Inferior parietal cortex (tissue), 1 donor: ENCODE data around the gene MAU2.
"Not testable (repeated sequence)": the region's sequence is repeated elsewhere in the genome, so short reads cannot be mapped to it uniquely, and the experiment has no call there.

Experiments
- DNase-seq: peaks from one replicate; pipeline ENCODE4 v3.0.0-alpha.2; 2016; ENCODE audit errors: extremely low spot score

MAU2 gene

DNA sequence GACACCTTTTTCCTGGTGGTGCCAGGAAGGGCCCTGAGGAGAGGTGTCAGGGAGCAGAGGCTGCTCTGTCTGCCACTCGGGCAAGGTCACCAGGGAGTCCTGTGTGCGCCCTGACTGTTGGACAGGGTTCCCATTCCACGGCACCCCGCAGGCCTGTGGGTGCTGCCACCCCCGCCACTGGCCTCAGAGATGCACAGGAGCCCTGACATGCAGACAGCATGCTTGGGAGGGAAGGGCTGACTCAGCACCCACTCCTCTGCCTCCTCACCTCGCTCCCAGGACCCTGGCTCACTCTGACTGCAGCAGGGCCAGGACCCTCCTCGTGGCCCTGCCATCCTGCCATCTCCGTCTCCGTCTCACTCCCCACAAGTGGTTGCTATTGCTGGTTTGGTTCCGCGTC is 25.3 kb downstream of the MAU2 start:
- no peak for DNase-seq

DNA sequence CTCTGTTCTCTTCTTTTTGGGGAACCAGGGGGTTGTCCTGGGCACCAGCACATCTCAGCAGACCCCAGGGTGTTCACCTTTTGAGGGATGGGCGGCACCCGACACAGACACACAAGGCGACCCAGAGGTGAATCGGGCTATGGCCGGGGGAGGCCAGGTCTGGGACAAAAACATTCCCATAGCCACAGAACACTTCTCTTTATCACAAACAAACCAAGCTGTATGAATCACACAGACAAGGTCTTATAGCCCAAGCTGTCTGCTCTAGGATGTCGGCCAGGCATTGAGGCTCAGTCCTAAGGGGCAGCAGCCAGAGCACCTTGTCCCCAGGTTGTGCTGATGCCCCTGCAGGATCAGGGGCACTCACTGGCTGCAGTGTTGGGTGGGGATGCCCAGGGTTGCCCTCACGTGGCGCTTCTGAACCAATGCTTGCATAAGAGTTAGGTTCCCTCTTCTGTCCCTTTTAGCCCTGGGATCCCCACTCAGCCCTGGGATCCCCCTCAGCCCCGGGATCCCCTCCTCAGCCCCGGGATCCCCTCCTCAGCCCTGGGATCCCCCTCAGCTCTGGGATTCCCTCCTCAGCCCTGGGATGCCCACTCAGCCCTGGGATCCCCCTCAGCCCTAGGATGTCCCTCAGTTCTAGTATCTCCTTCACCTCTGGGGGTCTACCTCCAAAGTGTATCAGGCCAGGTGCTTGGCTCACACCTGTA is 26.9 kb downstream of the MAU2 start:
- DNase-seq: no peak

GRCh38 chr19:19348266-19348665 is 27.6 kb downstream of the MAU2 start:
- no peak for DNase-seq

- DNase-seq: no peak
Measured at GRCh38 chr19:19349365-19349764, 28.7 kb downstream of the MAU2 start.

DNA sequence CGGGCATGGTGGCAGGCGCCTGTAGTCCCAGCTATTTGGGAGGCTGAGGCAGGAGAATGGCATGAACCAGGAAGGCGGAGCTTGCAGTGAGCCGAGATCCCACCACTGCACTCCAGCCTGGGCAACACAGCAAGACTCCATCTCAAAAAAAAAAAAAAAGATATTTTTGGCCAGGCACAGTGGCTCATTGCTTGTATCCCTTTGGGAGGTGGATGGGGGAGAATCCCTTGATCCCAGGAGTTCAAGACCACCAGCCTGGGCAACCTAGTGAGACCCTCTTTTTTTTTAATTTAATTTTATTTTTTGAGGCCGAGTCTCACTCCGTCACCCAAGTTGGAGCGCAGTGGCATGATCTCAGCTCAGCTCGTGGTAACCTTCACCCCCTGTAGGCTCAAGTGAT is 30.1 kb downstream of the MAU2 start:
- DNase-seq: not testable (repeated sequence)

DNA sequence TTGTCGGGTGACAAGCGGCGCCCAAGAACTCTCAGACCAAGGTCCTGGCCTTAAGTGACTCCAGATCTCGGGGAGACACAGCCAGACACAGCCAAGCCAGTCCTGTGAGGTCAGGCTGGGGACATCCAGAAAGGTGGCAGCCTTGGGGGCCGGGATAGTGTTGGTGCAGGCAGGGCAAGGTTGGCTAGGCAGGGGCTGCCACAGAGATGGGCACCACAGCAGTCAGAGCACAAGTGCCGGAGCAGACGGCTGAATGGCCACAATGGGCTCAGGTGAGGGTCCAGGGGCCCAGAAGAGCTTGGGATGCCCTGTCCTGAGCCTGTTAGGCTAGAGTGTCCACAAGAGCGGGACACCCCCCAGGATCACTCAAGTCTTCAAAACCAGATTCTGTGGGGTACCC is 32.2 kb downstream of the MAU2 start:
- no peak for DNase-seq

DNA sequence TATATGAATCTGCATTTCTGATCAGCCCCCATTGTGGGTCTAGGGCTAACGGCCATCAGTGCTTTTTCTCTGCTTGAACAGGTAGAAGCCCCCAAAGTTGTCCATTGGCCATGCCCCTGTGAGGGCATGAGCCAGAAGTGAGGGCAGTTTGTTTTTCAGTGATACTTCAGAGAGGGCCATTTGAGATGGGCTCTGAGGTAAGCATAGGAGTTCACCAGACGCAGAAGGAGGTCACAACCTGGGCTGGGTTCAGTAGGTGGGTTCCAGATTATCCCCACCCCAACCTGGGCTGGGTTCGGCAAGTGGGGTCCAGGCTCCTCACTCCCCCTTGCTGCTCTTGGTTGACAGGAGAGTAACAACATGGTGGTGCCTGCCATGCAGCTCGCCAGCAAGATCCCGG is 33.4 kb downstream of the MAU2 start:
- no peak for DNase-seq

- DNase-seq: no peak
Measured at GRCh38 chr19:19354932-19355331, 34.3 kb downstream of the MAU2 start.

DNA sequence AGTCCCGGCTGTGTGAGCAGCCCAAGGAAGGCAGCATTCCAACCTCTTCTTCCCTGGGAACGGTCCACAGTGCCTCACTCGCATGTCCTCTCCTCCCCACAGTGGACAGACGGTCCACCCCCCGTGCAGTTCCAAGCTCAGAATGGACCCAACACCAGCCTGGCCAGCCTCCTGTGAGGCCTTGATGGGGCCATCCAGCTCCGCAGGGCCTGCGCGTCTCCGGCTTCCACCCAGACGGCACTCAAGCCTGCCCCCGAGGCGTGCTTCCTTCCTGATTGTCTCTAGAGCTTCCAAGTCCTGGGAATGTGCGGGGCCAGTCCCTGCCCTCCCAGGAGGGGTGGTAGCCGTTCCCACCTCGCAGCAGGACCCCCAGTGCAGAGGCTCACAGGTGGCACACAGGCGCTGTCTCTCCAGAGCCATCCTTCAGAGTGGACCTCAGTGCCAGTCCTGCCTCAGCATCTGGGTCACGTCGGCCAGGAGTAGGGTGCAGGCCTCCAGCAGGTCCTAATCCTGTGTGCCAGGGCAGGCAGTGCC is 35.0 kb downstream of the MAU2 start:
- no peak for DNase-seq

DNA sequence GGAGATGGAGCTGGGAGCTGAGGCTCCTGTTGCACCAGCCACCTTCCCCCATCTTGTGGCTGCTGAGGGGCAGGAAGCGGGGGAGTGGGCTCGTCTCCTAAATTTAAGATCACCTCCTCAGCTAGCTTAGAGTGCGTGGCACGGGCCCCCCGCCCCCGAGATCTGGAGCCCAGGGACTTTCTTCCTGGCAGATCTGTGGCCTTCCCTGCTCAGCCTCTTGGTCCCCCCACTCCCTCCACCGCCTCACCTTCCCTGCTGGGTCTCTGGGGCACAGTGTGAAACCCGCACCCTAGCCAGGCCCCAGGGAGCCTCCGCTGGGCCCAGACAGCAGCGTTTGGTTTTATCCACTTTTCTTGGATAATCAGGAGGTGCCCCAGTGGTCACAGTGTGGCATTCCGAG is 35.9 kb downstream of the MAU2 start:
- no peak for DNase-seq

DNA sequence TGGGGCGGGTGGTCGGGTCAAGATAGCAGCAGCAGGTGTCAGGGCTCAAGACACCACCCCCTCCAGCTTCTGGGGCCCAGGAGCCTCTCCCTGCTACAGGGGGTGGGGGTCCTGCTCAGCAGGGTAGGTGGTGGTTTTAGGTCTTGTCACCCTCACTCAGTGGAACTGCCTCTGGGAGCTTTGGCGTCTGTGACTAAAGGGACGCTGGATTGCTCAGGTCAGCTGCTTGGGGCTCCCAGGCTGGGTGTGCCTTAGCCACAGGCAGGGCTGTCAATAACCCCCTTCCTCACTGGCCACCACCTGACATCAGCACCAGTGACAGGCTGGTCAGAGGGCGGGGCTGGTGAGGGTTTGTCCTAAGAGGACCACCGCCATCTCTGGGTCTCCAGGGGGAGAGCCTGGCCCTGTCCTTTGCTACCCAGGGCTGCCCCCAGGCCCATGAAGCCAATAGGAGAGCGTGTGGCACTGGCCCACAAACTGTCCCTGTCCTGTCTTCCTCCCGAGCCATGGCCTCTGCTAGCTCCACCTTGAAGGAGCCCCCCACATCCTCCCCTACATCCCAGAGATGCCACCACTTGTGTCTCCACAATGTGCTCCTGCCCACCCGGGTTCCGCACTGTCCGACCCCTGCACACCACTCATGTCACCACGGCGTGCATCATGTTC is 36.4 kb downstream of the MAU2 start:
- no peak for DNase-seq

DNA sequence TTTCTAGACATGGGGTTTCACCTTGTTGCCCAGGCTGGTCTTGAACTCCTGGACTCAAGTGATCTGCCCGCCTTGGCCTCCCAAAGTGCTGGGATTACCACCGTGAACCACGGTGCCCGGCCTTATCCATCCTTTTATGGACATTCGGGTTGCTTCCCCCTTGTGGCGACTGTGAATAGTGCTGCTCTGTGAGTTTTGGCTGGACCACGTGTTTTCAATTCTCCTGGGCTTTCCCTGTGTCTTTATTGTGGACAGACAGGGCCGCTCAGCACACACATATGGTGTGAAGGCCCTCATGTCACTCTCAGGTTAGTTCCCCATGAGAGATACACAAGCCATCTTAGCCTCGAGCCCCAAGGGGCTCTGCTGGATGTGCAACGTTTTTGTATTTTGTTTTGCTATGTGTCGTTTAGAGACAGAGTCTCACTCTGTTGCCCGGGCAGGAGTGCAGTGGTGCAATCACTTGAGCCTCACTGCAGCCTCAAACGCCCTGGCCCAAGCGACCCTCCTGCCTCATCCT is 40.5 kb downstream of the MAU2 start:
- DNase-seq: peak; percentile 85

DNA sequence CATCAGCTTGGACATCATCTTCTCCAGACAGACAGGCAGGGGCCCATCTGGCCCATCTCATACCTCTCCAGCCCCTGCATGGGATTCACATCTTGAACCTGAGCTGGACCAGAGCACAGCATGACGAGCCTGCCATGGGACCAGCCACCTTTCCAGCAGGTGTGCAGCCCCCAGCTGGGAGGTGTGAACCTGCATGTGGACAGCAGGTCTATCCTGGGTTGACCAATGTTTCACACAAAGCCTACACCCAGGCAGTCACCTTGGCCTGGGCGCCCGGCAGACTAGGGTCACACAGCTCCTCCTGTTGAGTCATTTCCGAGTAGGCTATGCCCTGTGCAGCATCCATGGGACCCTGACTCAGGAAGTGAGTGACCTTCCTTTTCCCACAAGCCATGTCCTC is 41.4 kb downstream of the MAU2 start:
- no peak for DNase-seq

DNA sequence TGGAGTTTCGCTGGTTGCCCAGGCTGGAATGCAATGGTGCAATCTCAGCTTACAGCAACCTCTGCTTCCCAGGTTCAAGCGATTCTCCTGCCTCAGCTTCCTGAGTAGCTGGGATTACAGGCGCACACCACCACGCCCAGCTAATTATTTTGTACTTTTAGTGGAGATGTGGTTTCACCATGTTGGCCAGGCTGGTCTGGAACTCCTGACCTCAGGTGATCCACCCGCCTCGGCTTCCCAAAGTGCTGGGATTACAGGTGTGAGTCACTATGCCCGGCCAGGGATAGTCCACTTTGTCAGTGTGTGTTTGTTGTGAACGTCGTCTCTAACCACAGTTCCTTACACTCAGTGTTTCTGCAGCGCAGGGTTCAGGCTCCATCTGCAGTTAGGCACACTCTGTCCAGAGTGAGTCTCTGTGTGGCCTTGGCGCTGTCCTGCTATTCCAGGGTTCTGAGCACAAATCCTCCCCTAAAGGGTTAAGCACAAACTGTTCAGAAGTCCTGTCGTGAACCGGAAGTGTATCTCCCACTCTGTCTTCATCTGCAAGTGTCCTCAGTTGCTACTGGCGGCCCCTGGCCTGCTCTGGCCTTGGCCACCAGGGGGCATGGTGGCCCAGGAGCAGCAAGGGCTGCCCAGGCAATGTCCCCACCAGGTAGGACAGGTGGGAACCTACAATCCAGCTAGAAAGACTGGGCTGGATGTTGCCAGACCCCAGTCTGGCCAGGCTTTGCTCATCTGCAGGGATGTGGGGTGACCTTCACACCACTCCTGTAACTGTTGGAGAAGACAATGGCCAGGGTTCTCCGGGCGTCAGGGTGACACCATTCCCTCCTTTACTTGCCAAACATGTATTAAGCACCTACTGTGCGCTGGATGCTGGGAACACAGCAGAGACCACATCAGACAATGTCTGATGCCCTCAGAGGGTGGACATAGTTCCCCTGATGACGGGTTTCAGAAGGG is 46.1 kb downstream of the MAU2 start:
- DNase-seq: peak; percentile 63

DNA sequence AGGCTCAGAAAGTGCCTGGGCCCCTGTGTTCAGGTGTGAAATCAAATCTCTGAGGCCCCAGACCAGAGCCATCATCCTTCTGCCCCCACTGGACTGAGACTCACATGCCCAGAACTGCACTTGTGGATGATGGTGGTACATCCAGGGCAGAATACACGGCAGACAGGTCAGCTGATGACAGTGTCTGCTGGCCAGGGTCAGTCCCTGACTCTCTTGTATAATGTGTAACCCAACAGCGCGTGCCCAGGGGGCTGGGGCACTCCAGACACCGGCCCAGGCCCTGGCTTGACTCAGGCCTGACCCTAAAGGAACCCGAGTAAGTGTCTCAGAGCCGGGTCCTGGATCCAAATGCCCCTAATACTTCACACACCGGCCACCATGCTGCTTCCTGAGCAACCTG is 47.5 kb downstream of the MAU2 start:
- no peak for DNase-seq

- no peak for DNase-seq
Measured at GRCh38 chr19:19371059-19371458, 50.4 kb downstream of the MAU2 start.

- DNase-seq: no peak
Measured at GRCh38 chr19:19372656-19373416, 52.2 kb downstream of the MAU2 start.

- no peak for DNase-seq
Measured at GRCh38 chr19:19379527-19379926, 58.9 kb downstream of the MAU2 start.

GRCh38 chr19:19380316-19380715 is 59.7 kb downstream of the MAU2 start:
- not testable (repeated sequence) for DNase-seq

DNA sequence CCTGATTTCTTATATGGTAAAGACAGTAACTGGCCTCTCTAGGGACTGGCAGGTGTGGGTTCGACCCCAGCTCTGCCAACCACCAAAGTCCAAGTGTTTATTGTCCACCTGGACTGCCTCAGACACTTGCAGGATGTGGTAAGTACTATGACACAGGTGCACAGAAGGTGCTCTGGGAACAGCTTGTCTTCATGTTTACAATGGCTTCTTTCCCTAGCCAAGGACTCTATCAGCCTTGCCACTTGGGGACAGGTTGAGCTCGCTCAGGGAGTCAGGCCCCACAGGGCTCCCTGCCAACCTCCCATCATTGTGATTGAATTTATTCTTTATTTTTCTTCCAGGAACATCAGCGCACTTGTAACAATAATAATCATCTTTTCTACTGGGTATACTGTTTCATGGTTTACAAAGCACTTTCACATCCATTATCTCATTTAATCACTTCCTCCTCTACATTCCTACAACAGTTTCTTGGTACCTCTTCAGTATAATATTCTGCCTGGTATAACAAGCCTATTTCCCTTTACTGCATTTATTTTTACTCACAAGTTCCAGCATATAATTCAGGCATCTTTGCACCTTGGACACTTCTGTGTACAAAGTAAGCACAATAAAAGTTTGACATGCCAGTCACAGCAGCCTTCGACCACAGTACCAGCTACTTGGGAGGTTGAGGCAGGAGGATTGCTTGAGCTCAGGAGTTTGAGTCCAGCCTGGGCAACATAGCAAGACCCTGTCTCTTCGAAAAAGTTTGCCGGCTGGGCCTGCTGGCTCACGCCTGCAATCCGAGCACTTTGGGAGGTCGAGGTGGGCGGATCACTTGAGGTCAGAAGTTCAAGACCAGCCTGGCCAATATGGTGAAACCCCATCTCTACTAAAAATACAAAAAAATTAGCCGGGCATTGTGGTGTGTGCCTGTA is 60.6 kb downstream of the MAU2 start:
- DNase-seq: no peak
